GM19397 (cell line): ENCODE measurements around the gene DVL1.

Experiments
- ATAC-seq: cut with Tn5 transposase; IDR thresholded peaks from one replicate; pipeline ENCODE4 v1.9.1; 2021; ENCODE audit warnings: mild to moderate bottlenecking, moderate library complexity; ENCODE audit not compliant: unreplicated experiment

DVL1 gene

DNA sequence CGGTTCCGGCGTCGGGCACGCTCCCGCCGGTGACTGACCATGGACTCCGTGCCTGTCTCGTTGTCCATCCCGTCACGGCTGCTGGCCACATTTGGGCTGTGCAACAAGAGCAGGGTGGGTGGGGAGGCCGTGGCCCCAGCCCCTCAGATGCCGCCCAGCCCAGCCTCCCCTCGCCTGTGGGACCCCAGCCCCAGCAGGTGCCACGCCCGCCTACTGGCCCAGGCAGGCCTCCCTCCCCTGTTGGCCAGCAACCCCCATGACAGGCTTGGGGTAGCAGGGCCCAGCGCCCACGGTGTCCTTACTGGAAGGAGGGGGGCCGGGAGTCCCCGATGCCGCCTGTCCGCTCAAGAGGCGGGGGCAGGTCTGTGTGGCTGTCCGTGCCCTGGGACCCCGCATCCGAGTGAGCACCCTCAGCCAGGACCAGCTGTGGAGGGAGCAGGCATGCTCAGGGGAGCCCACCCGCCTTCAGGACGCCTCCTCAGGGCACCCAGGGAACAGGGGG is 7.1 kb downstream of the DVL1 start:
- no peak for ATAC-seq

DNA sequence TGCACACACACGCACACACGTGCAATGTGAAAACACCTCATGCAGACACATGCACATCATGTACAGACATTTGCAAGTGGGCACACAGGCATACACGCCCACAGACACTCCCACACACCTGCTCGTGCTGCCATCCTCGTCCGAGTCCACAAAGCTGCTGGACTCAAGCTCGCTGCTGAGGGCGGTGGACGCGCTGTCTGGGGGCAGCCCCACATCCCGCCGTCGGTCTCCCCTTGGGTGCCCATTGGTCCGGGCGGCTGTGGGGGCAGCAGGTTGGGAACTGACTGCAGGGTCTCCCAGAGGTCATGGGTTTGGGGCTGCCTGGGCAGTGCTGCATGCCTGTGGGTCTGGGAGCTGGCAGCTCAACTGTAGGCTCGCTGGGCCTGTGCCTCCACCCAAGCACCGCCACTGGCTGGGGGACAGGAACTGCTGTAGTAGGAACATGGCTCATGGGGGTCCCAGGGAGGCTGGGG is 7.6 kb downstream of the DVL1 start:
- ATAC-seq, result no peak

DNA sequence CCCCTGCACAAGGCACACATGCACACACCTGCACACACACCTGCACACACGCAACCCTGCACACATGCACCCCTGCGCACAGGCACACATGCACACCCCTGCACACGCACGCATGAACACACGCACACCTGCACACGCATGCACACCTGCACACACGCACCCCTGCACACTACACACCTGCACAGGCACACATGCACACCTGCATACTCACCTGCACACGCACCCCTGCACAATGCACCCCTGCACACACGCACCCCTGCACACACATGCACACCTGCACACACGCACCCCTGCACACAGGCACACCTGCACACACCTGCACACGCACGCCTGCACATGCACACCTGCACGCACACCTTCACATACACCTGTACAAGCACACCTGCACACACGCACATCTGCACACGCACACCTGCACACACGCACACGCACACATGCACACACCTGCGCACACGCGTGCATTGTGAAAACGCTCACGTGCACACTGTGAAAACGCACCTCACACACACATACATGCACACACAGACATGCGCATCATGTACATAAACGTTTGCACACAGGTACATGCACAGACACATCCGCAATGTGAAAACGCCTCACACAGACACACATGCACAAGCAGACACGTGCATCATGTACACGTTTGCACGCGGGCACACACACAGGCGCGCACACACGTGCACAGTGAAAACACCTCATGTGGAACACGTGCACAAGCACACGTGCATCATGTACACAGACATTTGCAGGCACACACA is 8.2 kb downstream of the DVL1 start:
- no peak for ATAC-seq

DNA sequence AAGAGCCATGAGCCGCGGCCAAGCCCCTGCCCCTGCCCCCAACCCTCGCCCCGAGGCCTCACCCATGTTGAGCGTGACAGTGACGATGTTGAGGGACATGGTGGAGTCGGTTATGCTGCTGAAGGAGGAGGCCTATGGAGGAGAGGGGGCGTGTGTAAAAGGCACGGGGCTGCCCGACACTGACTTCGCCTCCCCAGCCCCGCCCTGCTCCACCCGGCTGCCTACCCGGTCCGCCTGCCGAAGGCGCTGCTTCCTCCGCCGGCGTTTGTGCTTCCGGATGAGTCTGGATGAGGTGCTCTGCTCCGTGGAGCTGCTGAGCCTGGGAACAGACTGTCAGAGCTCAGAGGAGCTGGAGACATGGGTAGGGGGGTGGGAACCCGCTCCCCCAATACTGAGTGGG is 9.0 kb downstream of the DVL1 start:
- ATAC-seq, result no peak

DNA sequence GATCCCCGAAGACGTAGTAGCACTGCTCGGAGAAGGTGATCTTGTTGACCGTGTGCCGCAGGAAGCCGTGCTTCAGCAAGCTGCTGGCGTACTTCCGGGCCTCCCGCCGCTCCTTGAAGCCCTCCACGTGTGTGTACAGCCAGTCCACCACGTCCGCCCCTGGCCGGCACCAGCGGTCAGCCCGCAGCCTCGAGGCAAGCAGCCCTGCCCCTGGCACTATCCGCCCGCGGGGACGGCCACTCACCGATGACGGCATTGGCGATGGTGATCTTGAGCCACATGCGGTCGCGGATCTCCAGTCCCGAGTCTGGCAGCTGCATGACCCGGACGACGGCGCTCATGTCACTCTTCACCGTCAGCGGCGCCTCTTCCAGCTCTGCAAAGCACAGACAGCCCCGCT is 10.9 kb downstream of the DVL1 start:
- no peak for ATAC-seq

DNA sequence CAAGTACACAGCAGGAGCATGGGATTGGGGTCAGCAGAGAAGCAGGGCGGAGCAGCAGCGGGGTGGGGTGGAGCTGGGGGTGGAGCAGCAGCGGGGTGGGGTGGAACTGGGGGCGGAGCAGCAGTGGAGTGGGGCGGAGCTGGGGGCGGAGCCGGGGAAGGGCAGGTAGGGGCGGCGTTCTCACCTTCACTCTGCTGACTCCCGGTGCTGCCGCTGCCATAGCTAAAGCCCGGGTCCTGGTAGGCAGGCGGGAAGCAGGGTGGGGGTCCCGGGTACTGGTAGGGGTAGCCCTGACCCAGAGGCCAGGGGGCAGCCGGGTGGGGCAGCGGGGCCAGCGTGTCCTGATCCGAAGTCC is 11.4 kb downstream of the DVL1 start:
- ATAC-seq, result no peak

DNA sequence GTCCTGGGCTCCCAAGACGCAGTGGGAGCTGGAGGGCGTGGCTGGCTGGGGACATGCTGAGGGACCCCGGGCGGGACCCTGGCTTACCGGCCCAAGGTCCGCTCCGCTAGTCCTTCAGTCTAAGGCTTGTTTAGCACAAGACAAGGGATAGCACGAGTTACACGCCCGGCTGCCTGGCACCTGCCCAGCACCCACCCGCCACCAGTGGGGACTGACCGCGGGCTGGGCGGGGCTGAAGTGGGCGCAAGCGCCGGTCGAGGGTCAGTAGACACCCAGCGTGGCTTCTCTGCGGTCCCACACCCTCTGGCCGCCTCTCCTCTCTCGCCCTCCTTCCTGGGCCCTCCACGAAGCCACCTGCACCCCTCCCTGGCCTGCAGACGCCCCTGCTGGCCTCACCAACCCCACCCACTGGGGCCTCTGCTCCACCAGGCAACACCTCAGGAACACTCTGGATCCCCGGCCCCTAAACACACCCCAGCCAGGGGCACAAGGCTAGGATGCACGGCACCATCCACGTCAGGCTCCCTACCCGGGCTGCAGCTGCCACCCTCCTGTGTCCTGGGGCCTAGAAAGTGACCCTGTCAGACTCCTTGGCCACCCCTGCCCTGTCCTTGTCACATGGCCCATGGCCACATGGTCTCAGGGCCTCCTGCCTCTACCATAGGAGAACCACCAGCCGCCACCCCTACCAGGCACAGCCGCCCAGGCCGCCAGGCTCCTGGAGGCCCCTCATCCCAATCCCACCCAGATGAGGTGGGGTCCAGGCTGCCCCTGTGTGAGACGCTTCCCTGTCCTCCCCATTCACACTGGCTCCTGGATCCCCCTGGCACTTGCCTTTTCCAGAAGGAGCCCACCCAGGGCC is 12.1 kb downstream of the DVL1 start:
- no peak for ATAC-seq

DNA sequence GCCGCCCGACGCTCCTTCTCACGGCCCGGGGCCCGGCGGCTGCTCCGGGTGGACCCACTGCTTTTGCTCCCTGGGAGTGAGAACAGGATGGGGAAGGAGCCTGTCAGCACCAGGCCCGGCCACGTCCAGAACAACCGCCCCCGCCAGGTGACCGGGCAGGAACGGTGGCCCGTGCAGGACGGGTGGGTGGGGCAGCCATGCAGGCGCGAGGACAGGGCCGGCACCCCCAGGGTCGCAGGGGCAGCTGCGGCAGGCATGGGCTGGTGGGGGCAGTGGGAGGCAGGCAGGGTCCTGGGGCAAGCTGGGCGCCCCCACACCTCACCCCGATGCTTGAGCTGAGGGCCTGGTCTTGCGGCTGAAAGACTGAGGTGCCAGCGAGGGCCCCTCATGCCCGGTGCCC is 12.8 kb downstream of the DVL1 start:
- no peak for ATAC-seq

DNA sequence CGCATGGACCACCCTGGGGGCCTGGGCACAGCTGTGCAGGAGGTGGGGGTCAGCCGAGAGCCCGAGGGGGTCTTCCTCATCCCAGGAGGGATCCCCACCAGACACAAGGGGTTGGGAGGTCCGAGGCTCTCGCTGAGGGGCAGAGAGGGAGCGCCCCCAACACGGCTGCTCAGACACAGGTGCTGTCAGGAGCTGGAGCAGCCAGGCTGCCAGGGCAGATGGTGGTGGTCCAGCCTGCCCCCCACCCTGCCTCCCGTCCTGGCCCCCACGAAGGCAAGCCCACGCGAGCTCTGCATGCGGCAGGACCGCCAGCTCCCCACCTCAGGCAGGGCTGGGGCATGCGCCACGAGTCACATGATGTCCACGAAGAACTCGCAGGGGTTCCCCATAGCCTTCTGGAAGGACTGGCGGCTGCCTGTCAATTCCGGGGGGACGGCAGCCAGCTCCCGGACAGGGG is 13.4 kb downstream of the DVL1 start:
- no peak for ATAC-seq

DNA sequence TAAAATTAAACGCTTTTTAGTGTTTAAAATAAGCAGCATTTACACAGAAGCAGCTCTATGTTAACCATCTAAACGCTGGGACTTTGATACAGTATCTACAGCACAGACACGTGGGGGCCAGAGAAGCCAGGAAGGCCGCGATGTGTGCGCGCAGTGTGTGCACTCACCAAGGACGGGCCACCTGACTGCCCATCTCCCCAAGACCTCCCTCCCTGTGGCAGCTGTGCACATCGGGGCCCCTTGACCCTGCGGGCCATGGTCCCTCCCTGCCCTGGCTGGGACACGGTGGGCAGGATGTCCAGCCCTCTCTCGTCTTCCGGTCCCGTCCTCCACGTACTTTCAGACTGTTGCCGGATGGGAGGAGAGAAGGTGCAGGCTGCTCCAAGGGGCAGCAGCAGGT is 13.9 kb downstream of the DVL1 start:
- ATAC-seq, result no peak

DNA sequence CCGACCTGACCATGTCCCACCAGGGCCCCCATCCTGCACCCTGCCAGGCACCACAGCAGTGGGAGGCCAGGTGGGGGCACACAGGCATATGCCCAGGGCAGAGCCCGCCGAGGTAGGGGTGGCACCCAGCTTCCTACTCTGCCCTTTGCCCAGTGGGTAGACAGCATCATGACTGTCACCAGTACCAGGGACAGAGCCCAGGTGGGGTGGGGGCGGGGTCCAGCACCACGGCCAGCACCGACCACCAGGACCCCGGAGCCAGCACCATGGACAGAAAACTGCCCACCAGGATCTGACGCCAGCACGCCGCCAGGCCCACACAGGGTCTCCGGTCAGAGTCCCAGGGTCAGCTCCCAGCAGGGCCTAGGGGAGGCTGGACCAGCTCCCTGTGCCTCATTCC is 14.4 kb downstream of the DVL1 start:
- ATAC-seq, result no peak

DNA sequence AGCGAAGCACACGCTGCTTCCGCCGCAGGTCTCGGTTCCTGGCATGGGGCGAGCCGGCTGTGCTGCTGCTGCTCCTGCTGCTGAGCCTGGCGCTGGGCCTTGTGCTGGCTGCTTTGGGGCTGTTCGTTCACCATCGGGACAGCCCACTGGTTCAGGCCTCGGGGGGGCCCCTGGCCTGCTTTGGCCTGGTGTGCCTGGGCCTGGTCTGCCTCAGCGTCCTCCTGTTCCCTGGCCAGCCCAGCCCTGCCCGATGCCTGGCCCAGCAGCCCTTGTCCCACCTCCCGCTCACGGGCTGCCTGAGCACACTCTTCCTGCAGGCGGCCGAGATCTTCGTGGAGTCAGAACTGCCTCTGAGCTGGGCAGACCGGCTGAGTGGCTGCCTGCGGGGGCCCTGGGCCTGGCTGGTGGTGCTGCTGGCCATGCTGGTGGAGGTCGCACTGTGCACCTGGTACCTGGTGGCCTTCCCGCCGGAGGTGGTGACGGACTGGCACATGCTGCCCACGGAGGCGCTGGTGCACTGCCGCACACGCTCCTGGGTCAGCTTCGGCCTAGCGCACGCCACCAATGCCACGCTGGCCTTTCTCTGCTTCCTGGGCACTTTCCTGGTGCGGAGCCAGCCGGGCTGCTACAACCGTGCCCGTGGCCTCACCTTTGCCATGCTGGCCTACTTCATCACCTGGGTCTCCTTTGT is 15.5 kb downstream of the DVL1 start:
- no peak for ATAC-seq

DNA sequence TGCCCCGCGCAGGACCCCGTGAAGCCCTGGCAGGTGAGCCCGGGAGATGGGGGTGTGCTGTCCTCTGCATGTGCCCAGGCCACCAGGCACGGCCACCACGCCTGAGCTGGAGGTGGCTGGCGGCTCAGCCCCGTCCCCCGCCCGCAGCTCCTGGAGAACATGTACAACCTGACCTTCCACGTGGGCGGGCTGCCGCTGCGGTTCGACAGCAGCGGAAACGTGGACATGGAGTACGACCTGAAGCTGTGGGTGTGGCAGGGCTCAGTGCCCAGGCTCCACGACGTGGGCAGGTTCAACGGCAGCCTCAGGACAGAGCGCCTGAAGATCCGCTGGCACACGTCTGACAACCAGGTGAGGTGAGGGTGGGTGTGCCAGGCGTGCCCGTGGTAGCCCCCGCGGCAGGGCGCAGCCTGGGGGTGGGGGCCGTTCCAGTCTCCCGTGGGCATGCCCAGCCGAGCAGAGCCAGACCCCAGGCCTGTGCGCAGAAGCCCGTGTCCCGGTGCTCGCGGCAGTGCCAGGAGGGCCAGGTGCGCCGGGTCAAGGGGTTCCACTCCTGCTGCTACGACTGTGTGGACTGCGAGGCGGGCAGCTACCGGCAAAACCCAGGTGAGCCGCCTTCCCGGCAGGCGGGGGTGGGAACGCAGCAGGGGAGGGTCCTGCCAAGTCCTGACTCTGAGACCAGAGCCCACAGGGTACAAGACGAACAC is 16.3 kb downstream of the DVL1 start:
- ATAC-seq, result no peak

DNA sequence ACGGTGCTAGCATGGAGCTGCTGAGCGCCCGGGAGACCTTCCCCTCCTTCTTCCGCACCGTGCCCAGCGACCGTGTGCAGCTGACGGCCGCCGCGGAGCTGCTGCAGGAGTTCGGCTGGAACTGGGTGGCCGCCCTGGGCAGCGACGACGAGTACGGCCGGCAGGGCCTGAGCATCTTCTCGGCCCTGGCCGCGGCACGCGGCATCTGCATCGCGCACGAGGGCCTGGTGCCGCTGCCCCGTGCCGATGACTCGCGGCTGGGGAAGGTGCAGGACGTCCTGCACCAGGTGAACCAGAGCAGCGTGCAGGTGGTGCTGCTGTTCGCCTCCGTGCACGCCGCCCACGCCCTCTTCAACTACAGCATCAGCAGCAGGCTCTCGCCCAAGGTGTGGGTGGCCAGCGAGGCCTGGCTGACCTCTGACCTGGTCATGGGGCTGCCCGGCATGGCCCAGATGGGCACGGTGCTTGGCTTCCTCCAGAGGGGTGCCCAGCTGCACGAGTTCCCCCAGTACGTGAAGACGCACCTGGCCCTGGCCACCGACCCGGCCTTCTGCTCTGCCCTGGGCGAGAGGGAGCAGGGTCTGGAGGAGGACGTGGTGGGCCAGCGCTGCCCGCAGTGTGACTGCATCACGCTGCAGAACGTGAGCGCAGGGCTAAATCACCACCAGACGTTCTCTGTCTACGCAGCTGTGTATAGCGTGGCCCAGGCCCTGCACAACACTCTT is 17.0 kb downstream of the DVL1 start:
- no peak for ATAC-seq

DNA sequence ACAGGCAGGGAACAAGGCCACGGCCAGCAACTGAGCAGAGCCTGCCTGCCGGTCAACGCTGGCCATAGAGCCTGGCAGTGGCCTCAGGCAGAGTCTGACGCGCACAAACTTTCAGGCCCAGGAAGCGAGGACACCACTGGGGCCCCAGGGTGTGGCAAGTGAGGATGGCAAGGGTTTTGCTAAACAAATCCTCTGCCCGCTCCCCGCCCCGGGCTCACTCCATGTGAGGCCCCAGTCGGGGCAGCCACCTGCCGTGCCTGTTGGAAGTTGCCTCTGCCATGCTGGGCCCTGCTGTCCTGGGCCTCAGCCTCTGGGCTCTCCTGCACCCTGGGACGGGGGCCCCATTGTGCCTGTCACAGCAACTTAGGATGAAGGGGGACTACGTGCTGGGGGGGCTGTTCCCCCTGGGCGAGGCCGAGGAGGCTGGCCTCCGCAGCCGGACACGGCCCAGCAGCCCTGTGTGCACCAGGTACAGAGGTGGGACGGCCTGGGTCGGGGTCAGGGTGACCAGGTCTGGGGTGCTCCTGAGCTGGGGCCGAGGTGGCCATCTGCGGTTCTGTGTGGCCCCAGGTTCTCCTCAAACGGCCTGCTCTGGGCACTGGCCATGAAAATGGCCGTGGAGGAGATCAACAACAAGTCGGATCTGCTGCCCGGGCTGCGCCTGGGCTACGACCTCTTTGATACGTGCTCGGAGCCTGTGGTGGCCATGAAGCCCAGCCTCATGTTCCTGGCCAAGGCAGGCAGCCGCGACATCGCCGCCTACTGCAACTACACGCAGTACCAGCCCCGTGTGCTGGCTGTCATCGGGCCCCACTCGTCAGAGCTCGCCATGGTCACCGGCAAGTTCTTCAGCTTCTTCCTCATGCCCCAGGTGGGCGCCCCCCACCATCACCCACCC is 17.9 kb downstream of the DVL1 start, which contains the start of gene TAS1R3:
TSS of gene TAS1R3 (plus strand) at position 213 of the 898 bp plus-strand sequence. CDS start at position 279, 66 bp downstream.
- ATAC-seq, result no peak

DNA sequence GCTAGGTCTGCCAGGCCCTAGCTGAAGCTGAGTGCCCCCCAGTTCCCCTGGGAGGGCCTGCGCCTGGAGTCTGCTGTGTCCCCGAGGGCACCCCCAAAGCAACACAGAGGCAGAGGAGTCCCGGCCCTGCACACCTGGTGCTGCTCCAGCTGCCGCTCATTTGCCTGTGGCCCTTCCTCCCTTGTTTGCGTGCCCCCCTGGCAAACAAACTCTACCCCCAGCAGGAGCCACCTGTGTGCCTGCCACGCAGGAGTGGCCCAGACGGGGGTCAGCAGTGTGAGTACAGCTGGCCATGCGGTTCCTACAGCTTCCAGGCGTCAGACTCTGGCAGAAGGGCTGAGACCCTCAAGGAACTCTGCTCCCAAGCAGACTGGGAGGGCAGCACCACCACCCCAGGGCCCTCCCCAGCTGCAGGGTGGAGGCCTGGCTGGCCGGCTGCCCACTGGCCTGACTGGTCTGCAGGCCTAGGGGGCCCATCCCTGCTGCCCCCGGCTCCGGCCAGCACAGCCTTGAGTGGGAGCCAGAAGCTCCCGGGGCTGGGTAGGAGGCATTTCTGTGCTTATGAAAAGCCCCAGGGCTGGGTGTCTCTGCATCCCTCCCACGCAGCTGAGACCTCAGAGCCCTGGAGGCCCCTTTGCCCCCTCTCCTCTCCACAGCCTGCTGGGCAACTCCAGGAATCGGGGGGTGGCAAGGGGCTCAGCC is 18.7 kb downstream of the DVL1 start:
- ATAC-seq, result no peak

DNA sequence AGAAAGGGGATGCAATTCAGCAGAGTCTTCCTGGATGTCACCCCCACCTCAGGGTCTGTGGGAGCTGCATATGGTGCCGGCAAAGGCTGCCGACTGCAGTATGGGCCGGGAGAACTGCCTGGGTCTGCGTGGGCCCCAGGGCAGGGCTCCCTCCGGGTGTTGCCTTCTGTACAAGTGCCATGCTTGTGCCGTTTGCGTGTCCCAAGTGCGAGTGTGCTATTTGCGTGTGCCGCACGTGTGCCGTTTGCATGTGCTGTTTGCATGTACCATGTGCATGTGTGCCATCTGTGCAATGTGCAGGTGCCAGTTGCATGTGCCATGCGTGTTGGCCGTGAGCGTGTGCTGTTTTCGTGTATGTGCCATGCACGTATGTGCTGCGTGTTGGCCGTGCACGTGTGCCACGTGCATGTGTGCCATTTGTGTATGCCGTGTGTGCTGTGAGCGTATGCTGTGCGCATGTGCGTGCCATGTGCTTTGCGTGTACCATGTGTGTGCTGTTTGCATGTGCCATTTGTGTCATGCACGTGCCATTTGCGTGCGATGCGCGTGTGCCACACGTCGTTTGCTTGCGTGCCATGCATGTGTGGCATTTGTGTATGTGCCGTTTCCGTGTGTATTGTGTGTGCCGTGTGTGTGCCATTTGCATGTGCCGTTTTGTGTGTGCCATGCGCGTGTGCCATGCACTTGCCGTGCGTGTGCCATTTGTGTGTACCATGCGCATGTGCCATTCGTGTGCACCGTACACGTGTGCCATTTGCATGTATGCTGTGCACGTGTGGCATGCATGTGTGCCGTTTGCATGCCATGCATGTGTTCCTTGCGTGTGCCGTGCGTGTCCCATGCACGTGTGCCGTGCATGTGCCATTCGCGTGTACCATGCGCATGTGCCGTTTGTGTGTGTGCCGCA is 19.7 kb downstream of the DVL1 start:
- ATAC-seq, result no peak
